ENCODE measurements around the gene GPATCH8.
A peak's percentile ranks its signal among the peaks of the same experiment; 100 is the strongest.

GPATCH8 gene

DNA sequence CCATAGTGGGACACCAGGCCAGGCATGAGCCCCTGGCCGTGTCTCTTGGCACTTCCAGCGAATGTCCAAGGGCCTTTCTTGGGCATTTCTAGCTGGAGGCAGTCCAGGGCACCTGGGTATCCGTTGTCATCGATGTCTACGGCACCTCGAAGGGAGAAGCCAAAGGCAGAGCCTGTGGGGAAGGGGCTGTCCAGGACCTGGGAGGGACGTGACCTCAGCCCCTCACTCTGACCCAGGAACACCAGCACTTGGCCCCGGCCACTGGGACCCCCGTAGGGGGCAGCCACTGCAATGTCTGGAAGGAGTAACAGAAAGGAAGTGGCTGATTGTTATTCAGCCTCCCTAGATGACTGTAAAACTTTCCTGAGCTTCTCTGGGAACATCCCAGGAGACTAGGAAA is 122.4 kb downstream of the GPATCH8 start:
- in situ Hi-C loops (cut with HindIII; ENCODE audit: low sequenced_read_pairs), result no loop called here
- H3K4me3 ChIP-seq (ENCODE audit: low read depth, low read length), result no peak overlapping the region
- TF ChIP-seq, protein P1, sequence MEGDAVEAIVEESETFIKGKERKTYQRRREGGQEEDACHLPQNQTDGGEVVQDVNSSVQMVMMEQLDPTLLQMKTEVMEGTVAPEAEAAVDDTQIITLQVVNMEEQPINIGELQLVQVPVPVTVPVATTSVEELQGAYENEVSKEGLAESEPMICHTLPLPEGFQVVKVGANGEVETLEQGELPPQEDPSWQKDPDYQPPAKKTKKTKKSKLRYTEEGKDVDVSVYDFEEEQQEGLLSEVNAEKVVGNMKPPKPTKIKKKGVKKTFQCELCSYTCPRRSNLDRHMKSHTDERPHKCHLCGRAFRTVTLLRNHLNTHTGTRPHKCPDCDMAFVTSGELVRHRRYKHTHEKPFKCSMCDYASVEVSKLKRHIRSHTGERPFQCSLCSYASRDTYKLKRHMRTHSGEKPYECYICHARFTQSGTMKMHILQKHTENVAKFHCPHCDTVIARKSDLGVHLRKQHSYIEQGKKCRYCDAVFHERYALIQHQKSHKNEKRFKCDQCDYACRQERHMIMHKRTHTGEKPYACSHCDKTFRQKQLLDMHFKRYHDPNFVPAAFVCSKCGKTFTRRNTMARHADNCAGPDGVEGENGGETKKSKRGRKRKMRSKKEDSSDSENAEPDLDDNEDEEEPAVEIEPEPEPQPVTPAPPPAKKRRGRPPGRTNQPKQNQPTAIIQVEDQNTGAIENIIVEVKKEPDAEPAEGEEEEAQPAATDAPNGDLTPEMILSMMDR (IDR thresholded peaks at IDR 0.05; ENCODE audit: low read depth, low read length, missing control alignments), result no peak

DNA sequence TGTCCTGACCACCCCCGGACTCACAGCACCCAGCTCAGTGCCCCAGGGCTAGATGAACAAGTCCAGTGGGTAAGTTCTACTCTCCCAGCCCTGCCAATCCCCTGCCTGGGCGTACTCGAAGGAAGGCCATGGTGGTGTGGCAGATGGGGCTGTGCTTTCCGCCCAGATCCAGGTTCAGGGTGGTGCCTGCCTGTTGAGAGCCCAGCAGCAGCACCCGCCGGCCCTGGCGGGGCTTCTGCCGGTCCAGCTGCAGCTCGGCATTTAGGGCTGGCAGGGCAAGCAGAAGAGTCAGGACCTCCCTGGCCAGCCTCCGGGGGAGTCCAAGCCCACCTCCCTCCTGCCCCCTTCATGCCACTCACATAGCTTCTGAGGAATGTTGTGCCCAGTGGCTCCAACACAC is 123.3 kb downstream of the GPATCH8 start:
- H3K4me3 ChIP-seq (ENCODE audit: low read depth, low read length), result no peak overlapping the region
- no peak for DNase-seq (ENCODE audit: low read depth)
- in situ Hi-C loops (cut with HindIII; ENCODE audit: low sequenced_read_pairs), result no loop called here
- TF ChIP-seq, protein P1 (IDR thresholded peaks at IDR 0.05; ENCODE audit: low read depth, low read length, missing control alignments), result no peak

More for the DNA sequence above, 122.4 kb downstream of the GPATCH8 start:
- no peak for DNase-seq (ENCODE audit: low read depth)

GRCh38 chr17:44378171-44378705 is 125.0 kb downstream of the GPATCH8 start:
- TF ChIP-seq, protein P1 (IDR thresholded peaks at IDR 0.05; ENCODE audit: low read depth, low read length, missing control alignments), result no peak
- in situ Hi-C loops (cut with HindIII; ENCODE audit: low sequenced_read_pairs), result no loop called here
- DNase-seq (ENCODE audit: low read depth), result no peak
- no peak overlapping the region for H3K4me3 ChIP-seq (ENCODE audit: low read depth, low read length)

DNA sequence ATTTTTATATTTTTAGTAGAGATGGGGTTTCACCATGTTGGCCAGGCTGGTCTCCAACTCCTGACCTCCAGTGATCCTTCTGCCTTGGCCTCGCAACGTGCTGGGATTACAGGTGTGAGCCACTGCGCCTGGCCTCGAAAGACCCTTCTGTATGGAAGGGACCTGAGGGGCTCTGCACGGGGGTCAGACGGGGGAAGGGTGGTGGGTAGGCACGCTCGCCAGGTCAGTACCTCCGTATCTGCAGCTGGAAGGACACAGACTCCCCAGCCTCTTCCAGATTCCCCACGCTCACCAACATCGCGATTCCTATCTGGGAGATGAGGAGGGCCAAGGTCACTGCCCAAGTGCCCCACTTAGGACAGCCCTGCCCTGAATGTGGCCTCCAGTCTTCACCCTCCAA is 126.4 kb downstream of the GPATCH8 start:
- in situ Hi-C loops (cut with HindIII; ENCODE audit: low sequenced_read_pairs), result no loop called here

DNA sequence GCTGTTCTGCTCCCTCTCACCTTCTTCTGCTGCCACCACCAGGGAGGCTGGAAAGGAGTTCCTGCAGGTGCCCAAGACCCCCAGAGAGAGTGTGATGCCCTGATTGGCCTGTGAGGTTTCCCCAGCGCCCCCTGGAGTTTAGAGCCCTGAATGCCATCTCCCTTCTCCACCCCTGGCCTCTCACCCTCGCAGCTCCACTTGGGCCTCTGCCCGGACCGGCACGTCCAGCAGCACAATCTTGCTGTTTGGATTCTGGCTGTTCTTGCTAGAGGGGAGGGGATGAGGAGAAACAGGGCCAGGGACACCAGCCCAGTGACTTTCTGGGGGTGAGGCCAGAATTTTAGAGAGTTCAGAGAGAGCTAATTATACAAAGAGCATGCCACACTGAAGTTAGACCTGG is 127.1 kb downstream of the GPATCH8 start:
- in situ Hi-C loops (cut with HindIII; ENCODE audit: low sequenced_read_pairs), result no loop called here
- H3K4me3 ChIP-seq (ENCODE audit: low read depth, low read length), result no peak overlapping the region
- TF ChIP-seq, protein P1 (IDR thresholded peaks at IDR 0.05; ENCODE audit: low read depth, low read length, missing control alignments), result peak; percentile 48
- DNase-seq (ENCODE audit: low read depth), result no peak

More for the DNA sequence above, 126.4 kb downstream of the GPATCH8 start:
- no peak overlapping the region for H3K4me3 ChIP-seq (ENCODE audit: low read depth, low read length)
- TF ChIP-seq, protein P1 (IDR thresholded peaks at IDR 0.05; ENCODE audit: low read depth, low read length, missing control alignments), result no peak
- DNase-seq (ENCODE audit: low read depth), result no peak

- in situ Hi-C loops (cut with HindIII; ENCODE audit: low sequenced_read_pairs), result no loop called here
- TF ChIP-seq, protein P1 (IDR thresholded peaks at IDR 0.05; ENCODE audit: low read depth, low read length, missing control alignments), result no peak
- no peak for DNase-seq (ENCODE audit: low read depth)
- H3K4me3 ChIP-seq (ENCODE audit: low read depth, low read length), result no peak overlapping the region
Measured at GRCh38 chr17:44375196-44376017, 127.8 kb downstream of the GPATCH8 start.
